PC-3 (cell line): ENCODE results near the gene RPL29.

Source experiments
- CTCF ChIP-seq: fragments of 300-600 bp; sonication (generic); conservative IDR thresholded peaks from 2 replicates; pipeline ENCODE4 v1.5.1; 2017; ENCODE audit warnings: antibody characterized with exemption, low read depth, mild to moderate bottlenecking, low read length
- EZH2 ChIP-seq: fragments of 300-600 bp; sonication (generic); IDR thresholded peaks from one replicate; pipeline ENCODE4 v1.6.1; 2017; ENCODE audit warnings: antibody characterized with exemption, mild to moderate bottlenecking, low read length; ENCODE audit not compliant: unreplicated experiment
- EZH2phosphoT487 ChIP-seq: fragments of 300-600 bp; sonication (generic); IDR thresholded peaks from 2 replicates; pipeline ENCODE4 v1.6.1; 2018; ENCODE audit warnings: mild to moderate bottlenecking, antibody characterized with exemption, low read length, borderline replicate concordance

GRCh38 chr3:52007291-52007690 lies 11.6 kb upstream of the RPL29 start:
- no peak for TF ChIP-seq CTCF
- no peak for TF ChIP-seq EZH2phosphoT487
- no peak for TF ChIP-seq EZH2
